Stimulated activated naive CD4-positive, alpha-beta T cell (primary cell): ENCODE measurements around the gene SELENOM.

Experiments
- DNase-seq, 6 experiments: peaks; one replicate each; lab custom pipeline; 2025; lab: John Stamatoyannopoulos, UW

Gene SELENOM

DNA sequence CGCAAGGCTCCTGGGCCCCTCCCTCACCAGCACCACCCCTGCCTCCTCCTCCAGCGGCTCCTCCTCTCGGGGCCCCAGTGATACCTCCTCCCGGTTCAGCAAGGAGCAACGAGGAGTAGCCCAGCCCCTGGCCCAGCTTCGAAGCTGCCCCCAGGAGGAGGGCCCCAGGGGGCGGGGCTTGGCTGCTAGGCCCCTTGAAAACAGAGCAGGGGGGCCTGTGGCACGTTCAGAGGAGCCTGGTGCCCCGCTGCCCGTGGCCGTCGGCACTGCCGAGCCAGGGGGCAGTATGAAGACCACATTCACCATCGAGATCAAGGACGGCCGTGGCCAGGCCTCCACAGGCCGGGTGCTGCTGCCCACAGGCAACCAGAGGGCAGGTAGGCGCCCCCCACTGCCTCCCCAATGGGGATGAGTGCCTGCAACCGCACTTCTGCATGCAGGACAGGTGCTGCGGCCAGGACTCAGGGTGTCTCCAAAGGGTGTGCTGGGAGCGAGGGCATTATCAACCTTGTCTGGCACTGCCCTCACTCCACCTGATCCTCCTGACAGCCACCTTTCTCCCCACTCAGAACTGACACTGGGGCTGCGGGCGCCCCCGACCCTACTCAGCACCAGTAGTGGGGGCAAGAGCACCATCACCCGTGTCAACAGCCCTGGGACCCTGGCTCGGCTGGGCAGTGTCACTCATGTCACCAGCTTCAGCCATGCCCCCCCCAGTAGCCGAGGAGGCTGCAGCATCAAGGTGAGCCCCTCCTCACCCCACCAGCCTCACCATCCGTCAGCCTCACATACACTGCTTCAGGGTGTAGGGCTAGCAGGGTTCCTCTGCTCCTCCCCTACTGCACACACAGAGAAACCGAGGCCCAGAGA is 16.0 kb downstream of the SELENOM start:
- no peak for DNase-seq

DNA sequence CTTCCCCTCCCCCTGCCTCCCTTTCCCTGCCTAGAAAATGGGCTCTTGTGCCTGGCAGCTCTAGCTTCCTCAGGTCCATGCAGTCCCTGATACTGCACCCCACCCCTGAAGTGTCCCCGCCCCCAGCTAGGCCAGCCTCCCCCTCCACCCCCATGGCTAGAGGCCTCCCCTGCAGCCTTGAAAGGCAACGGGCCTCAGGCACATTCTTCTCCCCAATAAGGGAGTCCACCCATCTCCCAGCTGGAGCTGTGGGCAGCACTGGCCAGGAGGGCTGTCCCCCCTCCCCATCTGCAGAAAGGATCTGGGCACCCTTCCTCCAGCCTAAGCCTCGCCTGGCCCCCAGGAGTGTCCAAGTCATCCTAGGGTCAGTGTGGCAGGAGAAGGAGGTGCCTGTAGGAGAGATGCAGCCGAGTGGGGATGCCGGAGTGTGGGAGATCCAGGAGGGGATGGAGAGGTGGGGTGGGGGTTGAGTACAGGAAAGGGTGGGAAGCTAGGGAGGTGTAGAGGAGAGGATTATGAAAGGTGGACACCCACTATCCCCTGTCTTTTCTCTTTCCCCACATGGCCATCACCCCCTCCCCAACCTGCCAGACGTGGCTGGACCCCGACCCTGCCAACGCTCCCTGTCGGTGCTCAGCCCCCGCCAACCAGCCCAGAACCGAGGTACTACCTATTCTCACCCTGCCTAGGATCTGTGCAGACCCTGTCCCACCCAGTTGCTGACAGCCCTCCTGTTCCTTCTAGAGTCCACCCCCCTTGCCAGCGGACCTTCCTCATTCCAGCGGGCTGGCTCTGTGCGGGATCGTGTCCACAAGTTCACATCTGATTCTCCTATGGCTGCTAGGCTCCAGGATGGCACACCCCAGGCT is 16.9 kb downstream of the SELENOM start:
- no peak for DNase-seq

DNA sequence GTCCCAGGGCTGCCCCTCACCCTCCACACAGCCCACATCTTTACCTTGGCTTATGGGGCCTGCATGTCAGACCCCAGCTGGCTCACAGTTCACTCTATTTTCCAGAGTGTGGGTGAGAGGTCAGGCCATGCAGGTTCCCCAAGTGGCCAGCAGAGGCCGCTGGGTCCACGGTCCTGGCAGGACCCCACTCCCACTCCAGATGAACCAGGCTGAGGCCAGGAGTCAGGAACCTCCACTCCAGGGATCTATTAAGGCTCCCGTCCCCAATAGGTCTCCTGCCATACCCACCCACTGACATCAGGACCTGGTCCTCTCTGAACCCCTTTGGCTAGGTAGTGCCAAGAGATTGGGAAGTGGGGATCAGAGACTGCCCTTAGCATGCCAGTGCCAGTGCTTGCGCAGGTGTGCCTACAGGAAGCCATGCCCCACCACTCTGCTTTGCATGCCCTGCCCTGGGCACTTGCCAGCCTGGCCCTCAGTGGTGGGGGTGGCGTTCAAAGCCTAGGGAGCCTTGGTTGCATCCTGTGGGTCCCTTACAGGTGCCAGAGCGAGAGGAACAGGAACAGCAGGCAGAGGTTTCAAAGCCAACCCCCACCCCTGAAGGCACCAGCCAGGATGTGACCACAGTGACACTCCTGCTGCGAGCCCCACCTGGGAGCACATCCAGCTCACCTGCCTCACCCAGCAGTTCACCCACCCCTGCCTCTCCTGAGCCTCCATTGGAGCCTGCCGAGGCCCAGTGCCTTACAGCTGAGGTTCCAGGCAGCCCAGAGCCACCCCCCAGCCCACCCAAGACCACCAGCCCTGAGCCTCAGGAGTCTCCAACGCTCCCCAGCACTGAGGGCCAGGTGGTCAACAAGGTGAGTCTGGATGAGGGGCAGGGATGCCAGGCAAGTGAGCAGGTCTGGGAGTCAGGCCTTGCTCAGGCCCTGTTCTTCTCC is 17.9 kb downstream of the SELENOM start:
- DNase-seq: peak in 4 of 6 experiments; percentile 12 to 23 (median 20)

DNA sequence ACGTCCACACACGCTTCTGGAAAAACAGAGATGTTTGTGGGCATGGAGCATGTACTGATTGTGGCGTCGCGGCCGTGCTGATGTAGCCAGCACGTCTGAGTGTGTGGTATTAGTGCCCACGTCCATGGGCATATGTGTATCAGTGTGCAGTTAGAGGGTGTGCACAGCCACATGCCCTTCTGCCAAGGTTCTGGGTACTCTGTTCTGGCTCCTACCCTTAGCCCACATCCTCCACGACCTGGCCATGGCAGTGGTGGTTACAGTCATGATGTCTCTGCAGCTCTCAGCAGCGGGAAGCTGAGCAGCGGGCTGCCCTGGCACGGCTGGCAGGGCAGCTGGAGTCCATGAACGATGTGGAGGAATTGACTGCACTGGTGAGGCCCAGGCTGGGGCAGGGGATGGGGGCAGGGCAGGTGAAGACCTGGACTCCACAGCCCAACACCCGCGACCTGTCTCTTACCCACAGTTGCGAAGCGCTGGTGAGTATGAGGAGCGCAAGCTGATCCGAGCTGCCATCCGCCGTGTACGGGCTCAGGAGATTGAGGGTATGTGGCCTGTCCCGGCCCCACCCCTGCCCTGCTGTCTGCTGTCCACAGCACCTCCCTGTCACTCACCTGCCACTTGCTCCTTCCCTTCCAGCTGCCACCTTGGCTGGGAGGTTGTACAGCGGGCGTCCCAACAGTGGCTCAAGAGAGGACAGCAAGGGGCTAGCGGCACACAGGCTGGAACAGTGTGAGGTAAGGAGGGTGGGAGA is 19.0 kb downstream of the SELENOM start:
- DNase-seq: no peak

DNA sequence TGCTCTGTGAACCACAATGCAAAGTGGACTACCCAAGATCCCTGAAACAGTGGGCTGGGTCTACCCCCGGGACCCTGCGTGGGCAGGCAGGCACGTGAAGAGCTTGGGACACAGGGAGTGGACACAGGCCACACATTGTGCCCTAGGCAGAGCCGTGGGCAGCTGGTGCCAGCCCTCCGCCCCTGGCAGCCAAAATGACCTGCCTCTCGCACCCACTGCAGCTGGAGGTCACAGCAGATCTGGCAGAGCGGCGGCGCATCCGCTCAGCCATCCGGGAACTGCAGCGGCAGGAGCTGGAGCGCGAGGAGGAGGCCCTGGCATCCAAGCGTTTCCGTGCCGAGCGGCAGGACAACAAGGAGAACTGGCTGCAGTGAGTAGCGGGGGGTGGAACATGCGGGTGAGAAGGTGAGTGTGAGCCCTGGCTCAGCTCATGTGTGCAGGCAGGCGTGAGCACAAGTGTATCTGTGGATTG is 19.6 kb downstream of the SELENOM start:
- no peak for DNase-seq

DNA sequence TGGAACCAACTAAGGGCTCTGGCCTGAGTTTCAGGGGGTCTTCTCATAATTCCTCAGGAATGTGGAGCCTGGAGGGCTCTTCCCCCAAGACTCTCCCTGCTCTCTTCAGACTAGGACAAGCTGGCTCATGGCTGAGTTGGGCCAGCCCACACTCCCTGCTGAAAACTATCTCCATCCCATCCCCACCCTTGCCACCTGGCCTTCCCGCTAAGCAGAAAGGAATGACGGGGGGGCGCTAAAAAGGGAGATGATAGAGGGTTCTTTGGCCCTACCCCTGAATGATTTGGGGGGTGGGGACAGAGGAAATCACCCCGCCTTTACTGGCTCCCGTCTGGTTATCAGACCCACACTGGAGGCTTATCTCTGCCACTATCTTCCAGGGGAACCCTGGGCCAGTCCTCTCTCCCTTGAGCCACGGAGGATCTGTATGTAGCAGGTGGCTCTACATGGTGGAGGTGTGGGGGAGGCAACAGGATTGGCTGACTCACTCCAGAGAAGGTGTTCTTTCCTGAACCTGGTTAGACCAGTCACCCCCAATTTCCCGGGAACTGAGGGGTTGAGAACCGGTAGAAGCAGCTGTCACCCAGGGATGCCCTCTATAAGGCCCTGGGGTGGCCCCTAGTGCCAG is 20.6 kb downstream of the SELENOM start:
- no peak for DNase-seq

DNA sequence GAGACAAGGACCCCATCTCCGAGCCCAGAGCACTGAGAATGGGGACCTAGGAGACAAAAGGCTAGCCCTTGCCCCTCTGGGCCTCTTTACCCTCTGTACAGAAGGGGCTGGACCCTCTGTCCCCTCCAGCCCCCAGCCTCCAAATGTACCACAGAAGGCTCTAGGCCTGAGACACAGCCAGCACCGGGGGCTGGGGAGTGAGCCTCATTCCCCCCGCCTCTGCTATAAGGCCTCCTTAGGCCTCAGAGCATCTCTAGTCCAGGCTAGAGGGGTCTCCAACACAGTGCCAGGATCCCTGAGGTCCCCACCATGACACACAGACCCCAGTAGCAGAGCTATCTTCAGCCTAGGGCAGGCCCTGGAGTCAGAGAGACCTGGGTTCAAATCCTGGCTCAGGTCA is 21.4 kb downstream of the SELENOM start:
- DNase-seq: no peak

DNA sequence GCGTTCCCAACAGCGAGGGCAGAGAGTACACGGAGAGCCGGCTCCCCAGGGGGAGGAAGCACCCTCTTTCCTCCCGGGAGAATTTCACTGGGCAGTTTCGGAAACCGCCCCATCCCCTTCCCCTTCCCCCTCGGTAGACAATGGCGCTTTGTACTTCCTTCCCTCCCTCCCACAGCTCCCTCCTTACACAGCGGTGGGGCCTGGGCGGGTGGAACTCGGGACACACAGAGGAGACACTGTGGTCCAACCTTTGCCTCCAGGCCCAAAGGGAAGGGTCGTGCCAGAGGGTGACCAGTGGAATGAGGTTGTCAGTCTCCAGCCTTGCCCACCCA is 21.9 kb downstream of the SELENOM start:
- DNase-seq: no peak

DNA sequence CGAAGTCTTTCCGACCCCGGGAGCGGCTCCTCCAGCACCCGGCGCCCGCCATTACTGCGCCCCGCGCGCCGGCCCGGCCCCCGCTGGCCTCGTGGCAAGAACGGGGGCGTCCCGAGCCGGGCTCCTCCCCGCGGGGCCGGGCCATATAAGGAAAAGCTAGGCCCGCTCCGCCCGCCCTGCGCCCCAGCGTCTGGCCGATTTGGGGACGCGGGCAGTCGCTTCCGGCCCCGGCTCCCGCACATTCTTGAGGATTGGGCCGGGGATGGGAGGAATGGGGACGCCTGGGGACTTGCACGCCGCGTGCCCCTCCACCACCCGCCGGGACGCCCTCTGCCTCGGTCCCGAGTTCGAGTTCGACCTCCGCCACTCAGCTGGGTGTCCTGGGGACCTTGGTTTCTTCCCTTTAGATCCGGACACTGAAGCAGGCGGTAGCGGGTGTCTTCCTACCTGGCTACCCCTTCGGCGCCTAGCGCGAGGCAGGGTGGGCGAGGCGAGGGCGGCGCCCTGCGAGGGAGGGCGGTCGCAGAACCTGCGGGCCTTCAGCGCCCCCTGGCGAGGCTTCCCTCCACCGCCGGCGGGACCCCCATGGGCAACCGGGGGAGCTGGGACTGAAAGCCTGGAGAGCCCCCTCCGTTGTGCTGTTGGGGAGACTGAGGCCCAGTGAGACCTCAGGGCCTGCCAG is 22.4 kb downstream of the SELENOM start:
- peak; percentile 61 to 84 (median 78) for DNase-seq

DNA sequence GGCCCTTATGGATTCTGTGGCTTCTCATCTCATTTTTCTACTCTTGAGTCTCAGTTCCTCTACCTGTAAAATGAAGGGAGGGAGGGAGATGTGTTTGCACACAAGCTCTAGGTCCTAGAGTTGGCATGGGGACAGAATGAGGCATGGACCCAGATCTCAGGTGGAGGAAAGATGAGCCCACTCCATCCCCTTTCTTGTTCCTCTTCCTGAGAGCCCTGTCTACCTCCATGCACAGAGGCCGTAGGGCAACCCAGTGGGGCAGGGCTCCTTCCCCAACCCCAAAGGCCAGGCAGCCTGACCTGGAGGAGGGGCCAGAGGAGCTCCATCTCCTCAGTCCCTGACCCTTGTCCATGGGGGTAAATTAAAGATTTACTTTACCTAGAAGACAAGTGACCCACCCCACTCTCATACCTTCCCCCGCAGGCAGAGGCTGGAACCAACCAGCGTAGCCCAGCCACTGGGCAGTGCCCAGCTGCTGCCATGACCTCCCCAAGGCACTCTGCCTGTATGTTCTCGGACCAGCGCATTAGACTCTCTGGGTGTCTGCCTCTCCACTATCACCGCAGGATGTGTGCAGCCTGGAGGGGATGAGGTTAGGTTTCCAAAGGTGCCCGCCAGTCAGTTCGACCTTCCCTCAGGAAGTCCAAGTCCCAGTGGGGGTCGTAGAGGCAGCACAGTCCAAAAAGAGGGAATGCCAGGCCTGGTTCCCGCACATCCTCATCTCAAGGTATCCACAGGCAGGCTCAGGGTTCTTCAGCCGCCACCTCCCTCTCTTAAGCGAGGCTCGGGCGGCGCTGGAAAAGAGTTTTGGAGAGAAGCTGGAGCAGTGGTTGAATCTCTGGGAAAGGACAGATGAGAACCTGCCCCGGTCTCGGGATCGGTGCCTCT is 23.2 kb downstream of the SELENOM start:
- no peak for DNase-seq

DNA sequence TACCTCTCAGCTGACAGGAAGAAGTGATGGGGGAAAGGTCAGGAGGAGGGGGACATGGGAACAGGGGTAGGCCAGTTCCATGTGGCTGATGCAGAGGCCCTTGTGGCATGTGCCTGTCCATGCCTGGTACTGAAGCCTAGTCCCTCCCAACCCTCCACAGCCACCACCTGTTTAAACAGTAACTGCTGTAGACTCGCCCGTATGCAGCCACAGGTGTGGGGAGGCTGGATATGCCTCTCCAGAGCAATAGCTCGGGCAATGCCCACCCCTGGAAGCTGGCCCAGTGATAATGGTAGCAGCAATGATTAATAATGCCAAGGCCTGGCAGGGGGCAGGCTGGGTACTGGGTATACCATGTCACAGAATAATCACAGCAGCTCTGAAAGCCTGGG is 24.0 kb downstream of the SELENOM start:
- DNase-seq: no peak

DNA sequence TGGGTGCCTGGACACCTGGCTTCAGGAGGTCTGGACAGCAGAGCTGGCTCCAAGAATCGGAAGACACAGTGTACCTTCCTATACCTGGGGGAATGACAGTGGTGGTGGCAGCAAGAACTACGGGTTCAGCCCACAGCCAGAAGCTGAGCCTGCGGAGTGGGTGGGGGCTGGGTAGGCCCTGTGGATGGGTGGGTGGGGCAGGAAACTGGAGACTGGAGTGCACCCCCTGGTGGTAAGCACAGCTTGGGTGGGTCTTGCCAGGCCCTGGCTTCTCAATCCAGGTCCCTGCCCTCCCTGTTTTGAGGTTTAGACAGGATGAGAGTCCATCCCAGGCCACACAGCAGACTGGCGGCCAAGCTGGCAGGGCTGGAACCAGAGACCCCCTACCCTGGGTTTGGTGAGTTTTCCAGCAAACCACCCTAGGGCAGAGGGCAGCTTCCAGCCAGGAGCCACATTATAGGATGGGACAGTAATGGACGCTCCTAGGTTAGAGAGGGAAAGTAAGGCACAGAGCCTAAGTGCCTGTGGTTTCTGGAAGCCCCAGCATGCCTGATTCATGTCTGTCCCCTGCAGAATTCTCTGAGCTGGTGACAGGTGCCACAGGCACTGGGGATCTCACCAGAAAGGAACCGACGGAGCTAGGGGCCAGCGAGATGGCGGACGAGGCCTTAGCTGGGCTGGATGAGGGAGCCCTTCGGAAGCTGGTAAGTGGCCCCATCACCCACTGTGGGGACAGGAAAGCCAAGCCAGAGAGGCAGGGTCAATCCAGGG is 24.6 kb downstream of the SELENOM start:
- peak; percentile 19 to 61 (median 38) for DNase-seq

DNA sequence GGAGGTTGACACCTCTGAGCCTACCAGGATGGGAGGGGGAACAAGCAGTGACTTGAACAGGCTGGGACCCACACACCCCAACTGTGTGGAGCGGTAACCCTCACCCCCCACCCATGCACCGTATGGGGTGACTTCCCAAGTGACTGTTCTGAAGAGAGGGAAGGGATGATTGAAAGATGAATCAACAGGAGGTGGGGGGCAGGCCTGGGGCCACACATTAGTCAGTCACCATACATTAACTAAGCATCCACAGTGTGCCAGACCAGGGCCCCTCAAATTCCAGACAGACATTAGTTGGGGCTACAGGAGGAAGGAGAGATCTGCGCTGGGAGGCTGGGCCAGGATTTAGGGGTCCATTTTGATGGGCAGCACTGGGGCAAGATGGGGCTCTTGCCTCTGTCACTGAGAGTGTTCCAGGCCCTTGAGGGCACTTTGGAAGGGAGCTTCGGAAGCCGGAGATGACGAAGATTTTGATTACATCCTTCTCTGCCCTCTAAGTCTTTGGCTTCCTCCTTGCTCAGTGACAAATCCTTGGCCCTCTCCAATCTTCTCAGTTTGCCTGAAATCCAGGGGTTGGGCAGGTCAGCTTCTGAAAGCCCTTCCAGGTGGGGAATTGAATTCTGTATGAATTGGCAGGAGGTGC is 25.3 kb downstream of the SELENOM start:
- no peak for DNase-seq

DNA sequence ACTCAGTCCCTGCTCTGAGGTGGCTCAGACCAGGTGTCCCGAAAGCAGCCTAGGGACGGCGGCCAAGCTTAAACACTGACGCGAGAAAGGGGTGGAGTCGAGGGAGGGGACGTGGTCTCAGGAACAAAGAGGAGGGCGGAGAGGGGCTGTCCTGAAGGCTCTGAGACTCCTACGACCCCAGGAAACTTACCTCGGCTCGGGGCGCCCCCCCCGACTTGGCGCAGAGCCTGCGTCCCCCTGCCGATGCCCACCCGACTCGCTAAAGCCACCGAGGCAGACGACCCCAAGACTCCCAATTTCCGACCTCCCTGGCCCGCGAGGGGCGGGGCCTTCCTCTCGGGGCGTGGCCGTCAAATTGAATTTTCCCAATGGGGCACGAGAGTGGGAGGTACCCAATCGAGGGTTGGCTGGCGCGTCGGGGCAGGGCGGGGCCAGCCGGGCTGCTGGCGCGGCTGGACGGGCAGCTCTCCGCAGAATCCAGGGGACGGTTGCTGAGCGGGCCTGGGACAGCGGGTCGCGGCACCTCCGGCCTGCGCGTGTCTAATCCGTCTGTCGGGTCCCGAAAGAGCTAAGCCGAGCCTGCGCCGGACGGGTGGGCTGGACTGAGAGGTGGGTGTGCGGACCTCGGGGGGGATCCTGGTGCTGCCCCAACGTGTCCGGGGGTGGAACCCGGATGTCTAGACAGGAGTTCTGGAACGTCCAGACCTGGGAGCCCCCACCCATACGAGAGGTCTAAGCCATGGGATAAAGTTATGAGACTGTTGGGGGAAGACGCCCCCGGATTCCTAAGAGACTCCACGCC is 26.3 kb downstream of the SELENOM start, which contains the start of gene SMTN:
TSS of gene SMTN (plus strand) at position 471 of the 802 bp plus-strand sequence. CDS start 1,941 bp downstream, outside the sequence.
- peak; percentile 72 to 86 (median 85) for DNase-seq

DNA sequence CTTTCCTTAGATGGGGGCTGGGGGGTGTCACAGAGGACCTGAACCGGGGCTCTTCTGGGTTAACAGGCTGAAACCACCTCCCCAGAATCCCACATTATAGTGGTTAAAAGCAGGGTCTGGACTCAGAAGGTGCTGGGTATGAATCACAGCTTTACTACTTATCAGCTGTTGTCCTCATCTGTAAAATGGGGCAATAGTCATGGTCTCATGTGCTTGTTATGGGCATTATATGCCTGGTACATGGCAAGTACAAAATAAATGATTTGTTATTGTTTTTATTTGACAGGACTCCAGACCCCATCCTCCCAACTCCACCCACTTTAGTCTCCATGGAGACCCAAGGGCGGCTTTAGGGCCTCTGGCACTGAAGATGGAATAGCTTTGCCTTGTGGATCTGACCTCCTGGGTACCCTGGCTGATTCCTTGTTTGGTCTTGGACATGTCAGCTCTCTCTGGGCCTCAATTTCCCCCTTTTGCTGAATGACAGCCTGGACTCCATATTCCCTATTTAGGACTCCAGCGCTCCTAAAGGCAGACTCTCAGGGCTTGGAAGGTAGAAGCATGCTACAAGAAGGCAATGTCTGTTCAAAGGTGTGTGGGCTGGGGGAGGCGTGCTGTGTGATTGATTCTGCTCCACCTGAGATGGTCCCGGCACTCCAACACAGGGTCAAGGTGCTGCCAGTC is 27.1 kb downstream of the SELENOM start:
- no peak for DNase-seq

DNA sequence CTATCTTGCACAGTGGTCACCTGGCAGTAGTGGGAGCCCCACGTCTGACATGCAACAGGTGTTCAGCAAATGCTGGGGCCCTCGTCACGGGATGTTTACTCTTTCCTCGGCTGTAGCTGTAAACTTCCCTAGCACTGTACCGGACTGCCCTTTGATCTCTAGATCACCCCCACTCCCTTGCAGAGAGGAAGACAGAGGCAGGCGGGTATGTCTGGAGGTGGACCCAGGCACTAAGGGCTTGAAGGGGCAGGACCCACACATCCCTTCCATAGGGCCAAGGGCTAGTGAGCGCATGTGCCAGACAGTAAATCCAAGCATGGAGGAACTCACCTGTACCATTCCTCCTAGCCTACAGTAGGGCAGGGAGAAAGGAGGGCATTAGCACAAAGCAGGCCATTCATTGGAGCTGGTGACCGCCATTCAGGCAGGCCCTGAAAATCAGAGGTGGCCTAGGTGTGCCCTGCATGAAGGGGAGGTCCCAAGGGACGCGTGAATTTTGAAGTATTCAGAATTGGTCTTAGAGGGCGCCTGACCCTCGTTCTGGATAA is 28.2 kb downstream of the SELENOM start:
- DNase-seq: no peak
